ENCODE results near the gene STX18. TPM values are rescaled to one million over a fixed set of nuclear protein-coding genes. Genes with fewer than 3 reads are reported as not detected.

STX18 gene
- total and polyA plus RNA-seq, 10 of the 15 experiments (the other 5 are each of a cell fraction or from before 2014, with no cell fraction given): 8.2 to 46.6 (median 31.1) TPM

DNA sequence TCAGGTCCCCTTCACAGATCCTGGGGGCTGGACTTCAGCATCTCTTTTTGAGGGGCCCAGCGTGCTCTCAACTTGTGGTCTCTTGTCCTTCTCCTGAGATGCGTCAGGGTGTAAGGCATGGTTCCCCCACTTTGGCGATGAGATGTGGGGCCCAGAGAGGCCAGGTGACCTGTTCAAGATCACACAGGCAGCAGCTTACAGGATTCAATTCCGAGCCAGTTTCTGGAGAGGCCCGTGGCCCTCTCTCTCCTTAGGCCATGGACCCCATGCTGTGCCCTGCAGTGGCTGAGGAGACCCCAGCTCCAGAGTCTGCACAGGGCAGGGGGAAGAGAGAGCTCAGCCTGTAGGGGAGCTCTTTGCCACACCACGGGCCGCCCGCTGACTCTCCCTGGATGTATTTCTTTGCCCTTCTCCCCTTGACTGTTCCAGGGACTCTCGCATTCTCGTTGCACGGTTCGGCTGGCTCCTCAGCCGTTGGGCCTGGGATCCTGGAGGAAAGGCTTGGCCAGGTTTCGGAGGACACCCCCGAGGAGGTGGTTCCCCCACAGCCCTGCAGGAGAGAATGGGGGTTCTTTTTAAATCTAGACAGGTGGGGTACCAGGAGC lies 136.4 kb downstream of the STX18 start (continued):
- TF ChIP-seq, protein P1, sequence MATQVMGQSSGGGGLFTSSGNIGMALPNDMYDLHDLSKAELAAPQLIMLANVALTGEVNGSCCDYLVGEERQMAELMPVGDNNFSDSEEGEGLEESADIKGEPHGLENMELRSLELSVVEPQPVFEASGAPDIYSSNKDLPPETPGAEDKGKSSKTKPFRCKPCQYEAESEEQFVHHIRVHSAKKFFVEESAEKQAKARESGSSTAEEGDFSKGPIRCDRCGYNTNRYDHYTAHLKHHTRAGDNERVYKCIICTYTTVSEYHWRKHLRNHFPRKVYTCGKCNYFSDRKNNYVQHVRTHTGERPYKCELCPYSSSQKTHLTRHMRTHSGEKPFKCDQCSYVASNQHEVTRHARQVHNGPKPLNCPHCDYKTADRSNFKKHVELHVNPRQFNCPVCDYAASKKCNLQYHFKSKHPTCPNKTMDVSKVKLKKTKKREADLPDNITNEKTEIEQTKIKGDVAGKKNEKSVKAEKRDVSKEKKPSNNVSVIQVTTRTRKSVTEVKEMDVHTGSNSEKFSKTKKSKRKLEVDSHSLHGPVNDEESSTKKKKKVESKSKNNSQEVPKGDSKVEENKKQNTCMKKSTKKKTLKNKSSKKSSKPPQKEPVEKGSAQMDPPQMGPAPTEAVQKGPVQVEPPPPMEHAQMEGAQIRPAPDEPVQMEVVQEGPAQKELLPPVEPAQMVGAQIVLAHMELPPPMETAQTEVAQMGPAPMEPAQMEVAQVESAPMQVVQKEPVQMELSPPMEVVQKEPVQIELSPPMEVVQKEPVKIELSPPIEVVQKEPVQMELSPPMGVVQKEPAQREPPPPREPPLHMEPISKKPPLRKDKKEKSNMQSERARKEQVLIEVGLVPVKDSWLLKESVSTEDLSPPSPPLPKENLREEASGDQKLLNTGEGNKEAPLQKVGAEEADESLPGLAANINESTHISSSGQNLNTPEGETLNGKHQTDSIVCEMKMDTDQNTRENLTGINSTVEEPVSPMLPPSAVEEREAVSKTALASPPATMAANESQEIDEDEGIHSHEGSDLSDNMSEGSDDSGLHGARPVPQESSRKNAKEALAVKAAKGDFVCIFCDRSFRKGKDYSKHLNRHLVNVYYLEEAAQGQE (IDR thresholded peaks at IDR 0.05; ENCODE audit: low read depth, low read length): no peak
- TF ChIP-seq SIX5 (IDR thresholded peaks at IDR 0.05; ENCODE audit: low read depth, low read length, severe bottlenecking) (no peak), BCL11A (IDR thresholded peaks at IDR 0.05; ENCODE audit: low read depth, low read length) (no peak), MYC (IDR thresholded peaks at IDR 0.05; ENCODE audit: insufficient read depth, insufficient read length, insufficient replicate concordance, low read length, severe bottlenecking) (no peak), HDAC6 (IDR thresholded peaks at IDR 0.05; ENCODE audit: unreplicated experiment) (no peak)
- TF ChIP-seq, protein P2, sequence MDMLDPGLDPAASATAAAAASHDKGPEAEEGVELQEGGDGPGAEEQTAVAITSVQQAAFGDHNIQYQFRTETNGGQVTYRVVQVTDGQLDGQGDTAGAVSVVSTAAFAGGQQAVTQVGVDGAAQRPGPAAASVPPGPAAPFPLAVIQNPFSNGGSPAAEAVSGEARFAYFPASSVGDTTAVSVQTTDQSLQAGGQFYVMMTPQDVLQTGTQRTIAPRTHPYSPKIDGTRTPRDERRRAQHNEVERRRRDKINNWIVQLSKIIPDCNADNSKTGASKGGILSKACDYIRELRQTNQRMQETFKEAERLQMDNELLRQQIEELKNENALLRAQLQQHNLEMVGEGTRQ (IDR thresholded peaks at IDR 0.05; ENCODE audit: borderline replicate concordance, low read depth, low read length): no peak
- TF ChIP-seq, protein P3, sequence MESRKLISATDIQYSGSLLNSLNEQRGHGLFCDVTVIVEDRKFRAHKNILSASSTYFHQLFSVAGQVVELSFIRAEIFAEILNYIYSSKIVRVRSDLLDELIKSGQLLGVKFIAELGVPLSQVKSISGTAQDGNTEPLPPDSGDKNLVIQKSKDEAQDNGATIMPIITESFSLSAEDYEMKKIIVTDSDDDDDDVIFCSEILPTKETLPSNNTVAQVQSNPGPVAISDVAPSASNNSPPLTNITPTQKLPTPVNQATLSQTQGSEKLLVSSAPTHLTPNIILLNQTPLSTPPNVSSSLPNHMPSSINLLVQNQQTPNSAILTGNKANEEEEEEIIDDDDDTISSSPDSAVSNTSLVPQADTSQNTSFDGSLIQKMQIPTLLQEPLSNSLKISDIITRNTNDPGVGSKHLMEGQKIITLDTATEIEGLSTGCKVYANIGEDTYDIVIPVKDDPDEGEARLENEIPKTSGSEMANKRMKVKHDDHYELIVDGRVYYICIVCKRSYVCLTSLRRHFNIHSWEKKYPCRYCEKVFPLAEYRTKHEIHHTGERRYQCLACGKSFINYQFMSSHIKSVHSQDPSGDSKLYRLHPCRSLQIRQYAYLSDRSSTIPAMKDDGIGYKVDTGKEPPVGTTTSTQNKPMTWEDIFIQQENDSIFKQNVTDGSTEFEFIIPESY (IDR thresholded peaks at IDR 0.05): no peak
